GM18505 (cell line): ENCODE data around the gene ANK2.

ENCODE experiments used
- ATAC-seq: cut with Tn5 transposase; IDR thresholded peaks from one replicate; pipeline ENCODE4 v1.9.1; 2021; ENCODE audit not compliant: unreplicated experiment
- POLR2A ChIP-seq: IDR thresholded peaks from 4 replicates; pipeline ENCODE4 v1.6.1; 2011; ENCODE audit warnings: borderline replicate concordance; ENCODE audit not compliant: insufficient read depth, insufficient read length; ENCODE audit errors: extremely low read depth

The ANK2 gene

DNA sequence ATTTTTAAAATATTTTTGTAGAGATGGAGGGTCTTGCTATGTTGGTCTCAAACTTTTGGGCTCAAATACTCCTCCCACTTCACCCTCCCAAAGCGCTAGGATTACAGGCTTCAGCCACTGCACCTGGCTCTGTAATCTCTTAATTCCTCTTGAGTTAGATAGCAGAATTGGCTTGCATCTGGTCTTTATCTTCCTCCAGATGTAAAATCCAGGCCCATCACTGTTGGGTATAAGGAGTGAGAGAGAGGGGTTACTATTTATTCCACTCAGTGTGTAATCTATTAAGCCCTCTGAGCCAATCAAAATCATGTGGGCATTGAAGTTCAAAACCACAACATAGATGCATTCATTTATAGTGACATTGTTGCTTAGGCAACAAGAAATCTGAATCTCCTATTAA, 33.9 kb downstream of the ANK2 start:
- TF ChIP-seq POLR2A, result no peak
- no peak for ATAC-seq

DNA sequence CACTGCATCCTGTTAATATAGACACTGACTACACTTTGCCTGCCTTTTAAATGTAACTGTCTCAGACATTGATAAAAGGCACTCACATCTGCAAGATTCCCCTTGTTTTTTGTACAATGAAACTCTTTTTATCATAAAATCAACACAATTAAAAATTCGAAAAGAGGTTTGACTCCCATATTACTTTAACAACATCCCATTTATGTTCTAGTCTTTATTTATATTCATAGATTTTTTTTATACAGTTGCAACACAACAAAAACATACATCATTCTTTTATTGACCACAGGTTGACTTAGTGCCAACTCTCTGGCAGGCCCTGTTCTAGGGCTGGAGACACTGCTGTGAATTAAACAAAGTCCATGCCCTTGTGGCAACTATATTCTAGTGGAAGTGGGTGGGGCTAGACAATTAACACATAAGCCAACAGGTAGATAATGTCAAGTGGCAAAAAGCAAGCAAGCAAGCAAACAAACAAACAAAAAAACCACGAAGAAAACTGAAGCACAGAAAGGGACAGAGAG, 36.8 kb downstream of the ANK2 start:
- ATAC-seq, result no peak
- no peak for TF ChIP-seq POLR2A

DNA sequence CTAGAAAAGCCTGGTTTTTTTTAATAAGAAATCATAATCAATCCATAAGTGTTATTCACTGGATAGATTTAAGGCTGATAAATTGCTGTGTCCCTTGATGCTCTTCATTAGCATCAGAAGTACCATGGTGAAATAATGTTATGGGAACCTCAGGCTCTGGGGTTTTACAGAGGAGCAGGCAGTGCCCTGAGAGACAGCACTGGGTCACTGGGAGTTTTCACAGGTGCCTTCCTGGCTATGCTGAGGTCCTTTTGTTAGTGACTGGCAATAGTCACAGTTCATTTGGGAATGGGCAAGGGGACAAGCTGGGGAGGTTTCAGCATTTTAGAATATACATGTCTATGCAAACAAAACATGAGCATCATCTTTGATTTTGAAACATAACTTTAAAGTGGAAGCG, 38.6 kb downstream of the ANK2 start:
- no peak for TF ChIP-seq POLR2A
- ATAC-seq, result no peak

DNA sequence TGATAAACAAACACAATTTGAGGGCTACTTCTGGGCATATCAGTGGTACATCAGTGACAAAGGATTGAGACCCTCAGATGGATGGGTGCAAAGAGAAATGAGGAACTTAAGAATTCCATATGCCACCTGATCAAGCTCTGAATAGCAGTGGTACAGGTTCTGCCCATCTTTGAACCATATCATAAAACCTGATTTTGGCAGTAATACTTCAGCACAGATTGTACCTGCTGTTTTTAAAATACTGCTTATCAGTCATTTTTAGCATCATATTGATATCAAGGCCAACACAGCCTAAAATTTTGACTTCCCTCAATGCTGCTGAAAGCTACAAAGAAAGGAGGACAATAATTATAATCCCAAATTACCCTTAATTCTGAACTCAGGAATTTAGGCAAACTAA, 41.5 kb downstream of the ANK2 start:
- ATAC-seq, result no peak
- TF ChIP-seq POLR2A, result no peak

DNA sequence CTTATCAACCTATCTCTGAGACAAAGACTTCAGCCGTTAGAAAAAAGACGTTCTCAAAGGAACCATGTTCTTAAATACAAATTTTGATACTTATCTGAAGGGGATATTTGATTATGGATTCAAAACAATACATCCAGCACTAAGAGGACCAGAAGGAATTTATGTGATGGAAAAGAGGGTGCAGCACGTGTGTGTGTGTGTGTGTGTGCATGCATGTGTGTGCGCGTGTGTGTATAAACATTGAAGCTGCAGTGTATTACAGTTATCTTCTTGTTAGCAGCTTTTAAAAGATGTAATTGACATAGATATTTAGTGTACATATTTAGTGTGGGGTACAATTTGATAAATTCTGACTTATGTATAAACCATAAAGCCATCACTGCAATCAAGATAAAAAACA, 44.9 kb downstream of the ANK2 start:
- no peak for ATAC-seq
- TF ChIP-seq POLR2A, result no peak

DNA sequence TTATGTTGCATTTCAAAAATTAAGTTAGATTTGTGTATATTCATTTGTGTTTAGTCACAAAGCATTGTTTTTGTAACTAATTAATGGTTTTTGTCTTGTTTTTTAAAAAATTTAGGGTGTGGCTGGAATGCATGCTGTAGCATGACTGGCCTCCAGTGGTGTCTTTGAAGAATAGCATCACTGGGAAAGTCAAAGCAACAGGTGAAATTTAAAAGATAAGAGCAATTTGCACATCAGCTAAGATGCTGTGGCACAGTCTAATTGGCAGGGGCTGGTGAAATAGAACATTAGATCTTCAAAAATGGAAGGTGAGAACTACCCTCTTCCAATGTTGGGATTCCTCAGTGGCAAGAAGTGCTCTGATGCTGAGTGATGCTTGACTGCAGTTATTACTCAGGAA, 45.3 kb downstream of the ANK2 start:
- no peak for TF ChIP-seq POLR2A
- no peak for ATAC-seq

DNA sequence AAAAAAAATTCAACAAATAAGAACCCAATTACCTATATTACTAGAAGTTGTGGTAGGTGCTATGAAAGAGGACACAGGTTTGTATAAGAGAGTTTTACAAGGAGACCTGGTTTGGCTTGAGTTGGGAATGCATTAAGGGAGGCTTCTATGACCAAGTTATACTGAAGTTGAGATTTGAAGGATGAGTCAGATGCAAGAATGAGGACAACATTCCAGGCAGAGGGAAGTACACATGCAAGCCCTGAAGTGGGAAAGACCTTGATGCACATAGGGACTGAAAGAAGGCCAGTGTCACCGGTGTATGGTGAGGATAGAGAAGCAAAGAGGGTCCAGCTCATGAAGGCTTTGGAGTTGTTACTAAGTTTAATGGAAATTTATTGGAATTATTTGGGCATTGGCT, 52.2 kb downstream of the ANK2 start:
- no peak for ATAC-seq

DNA sequence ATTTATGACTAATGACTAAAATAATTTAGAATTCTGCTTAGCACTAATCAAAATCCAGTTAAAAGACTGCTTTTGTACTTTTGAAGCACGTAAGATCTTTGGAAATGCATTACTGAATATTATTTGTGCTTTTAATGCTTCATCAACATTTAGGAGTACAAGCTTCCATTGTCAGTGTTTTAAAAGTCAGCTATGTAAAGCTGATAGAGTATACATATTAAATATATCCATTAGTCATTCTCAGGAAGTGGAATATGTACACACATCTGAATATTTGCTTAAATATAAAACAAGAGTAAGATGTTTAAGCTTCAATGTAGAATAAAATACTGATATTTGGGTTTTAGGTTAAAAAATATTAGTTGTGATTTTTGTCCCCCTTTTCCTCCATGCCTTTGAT, 54.1 kb downstream of the ANK2 start:
- TF ChIP-seq POLR2A, result no peak
- ATAC-seq, result no peak

More for the DNA sequence above, 52.2 kb downstream of the ANK2 start:
- TF ChIP-seq POLR2A, result no peak

DNA sequence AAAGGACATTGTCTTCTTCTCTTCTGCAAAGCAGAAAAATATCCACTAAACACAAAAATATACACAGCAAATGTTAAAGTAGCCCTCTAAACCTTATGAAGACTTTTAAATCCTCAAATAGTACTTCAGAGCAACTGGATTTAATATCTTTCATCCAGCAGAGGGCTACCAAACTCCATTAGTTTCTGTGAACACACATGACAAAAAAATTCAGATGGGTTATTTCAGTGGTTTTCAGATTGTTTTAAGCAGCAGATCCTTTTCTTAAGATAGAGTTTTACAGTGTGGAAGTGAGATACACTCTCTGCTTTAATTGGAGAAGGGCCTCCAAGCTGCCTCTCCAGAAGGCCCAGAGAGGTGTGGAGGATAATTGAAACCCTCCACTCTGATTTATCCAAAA, 56.7 kb downstream of the ANK2 start:
- TF ChIP-seq POLR2A, result no peak
- ATAC-seq, result no peak

DNA sequence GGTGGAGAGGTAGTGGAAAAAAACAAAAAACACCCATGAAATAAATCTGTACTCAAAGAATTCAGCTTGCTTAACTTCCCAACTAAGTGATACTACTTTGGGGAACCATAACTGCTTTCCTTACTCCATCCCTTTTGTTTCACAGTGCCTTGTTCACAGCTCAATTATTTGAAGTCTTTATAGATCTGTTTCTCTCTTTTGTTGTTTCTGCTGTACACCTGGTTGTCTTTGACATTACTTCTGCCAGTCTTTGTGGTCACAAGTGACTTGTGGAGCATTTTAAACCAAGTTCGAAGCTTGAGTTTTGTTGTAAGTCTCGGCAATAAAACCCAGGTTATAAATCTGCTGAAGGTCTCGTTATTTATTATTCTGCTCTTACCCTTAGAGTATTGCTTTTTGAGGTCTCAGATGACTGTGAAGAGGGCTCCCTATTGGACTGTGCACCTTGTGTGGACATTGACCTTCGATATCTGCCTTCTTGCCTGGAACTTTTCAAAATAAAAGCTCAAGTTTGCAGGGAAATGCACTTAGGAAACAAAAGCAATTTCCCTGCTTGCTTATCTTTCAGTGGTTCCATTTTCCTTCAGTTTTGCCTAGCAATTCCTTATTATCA, 59.8 kb downstream of the ANK2 start:
- no peak for ATAC-seq
- no peak for TF ChIP-seq POLR2A

DNA sequence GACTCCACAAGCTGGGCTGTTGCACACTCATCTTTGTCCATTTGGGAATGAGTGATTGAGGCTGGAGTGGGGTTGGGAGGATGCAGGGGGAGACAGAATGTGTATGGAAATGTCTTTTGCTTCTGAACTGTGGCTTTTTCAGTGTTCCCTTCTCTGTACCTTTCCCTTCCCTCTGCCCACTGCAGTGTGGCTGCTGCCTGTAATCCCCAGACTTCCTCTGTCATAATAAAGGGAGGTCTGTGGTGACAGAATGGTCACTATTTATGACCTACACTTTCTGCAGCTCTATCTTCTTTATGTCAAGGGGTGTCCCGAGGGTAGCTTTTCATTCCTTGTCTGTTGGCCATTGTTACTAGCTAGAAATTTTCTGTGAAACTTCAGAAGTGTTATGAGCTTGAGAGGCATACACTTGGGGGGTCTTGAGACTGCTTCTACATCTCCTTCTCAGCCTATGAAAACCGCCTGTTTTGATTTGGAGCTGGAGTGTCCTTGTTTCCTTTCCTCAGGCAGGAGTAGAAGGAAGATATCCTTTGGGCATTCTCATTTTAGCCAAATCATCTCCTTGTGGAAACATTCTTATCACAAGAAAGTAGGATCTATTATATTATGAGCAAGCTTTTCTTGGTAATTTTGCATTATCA, 63.0 kb downstream of the ANK2 start:
- no peak for TF ChIP-seq POLR2A

DNA sequence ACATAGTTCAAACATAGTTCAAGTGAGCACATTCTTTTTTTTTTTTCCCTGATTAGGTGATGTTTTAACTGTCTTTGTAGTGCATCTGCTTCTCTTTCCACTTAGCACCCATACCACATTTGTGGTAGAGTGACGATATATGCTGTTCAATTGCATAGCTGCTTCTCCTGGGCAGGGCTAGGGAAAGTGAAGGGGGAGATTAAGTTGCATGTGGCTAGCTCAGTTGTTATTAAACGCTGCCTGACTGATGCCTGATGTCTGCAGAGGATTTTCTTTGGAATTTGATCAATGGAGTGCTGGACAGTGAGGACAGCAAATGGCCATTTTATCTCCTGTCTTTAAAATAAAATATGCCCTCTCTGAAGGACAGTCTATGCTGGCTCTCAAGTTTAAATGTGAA, 63.7 kb downstream of the ANK2 start:
- no peak for ATAC-seq
- TF ChIP-seq POLR2A, result no peak

More for the DNA sequence above, 63.0 kb downstream of the ANK2 start:
- ATAC-seq, result no peak

DNA sequence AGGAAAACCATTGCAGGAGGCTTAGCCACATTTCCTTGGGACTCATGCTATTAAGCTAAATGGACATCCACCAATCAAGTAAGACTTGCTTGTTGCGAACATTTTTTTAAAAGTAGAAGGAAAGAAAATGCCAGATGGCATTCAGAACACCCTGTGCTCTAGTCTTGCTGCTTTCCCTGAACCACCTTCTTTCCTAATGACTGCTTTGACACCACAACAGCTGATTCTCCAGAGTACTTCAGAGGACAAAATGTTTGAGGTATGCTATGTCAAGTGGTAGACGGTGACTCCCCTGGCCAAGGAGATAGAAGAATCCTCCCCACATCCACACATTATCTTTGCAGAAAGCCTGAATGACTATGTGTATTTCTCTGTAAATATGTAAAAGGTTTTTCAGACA, 65.4 kb downstream of the ANK2 start:
- TF ChIP-seq POLR2A, result no peak
- no peak for ATAC-seq
